ENCODE data around the gene FNDC11.

FNDC11 gene

GRCh38 chr20:63525185-63525584 is 28.8 kb upstream of the FNDC11 start:
- TF ChIP-seq, protein P1, sequence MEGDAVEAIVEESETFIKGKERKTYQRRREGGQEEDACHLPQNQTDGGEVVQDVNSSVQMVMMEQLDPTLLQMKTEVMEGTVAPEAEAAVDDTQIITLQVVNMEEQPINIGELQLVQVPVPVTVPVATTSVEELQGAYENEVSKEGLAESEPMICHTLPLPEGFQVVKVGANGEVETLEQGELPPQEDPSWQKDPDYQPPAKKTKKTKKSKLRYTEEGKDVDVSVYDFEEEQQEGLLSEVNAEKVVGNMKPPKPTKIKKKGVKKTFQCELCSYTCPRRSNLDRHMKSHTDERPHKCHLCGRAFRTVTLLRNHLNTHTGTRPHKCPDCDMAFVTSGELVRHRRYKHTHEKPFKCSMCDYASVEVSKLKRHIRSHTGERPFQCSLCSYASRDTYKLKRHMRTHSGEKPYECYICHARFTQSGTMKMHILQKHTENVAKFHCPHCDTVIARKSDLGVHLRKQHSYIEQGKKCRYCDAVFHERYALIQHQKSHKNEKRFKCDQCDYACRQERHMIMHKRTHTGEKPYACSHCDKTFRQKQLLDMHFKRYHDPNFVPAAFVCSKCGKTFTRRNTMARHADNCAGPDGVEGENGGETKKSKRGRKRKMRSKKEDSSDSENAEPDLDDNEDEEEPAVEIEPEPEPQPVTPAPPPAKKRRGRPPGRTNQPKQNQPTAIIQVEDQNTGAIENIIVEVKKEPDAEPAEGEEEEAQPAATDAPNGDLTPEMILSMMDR (IDR thresholded peaks at IDR 0.05; ENCODE audit: control insufficient read depth, extremely low read depth, insufficient read depth) = no peak
- no peak for DNase-seq (ENCODE audit: low read depth)
- no peak overlapping the region for H3K4me3 ChIP-seq (ENCODE audit: low read depth, low read length)

GRCh38 chr20:63525971-63526370 is 28.0 kb upstream of the FNDC11 start:
- DNase-seq (ENCODE audit: low read depth) = no peak
- no peak overlapping the region for H3K4me3 ChIP-seq (ENCODE audit: low read depth, low read length)
- TF ChIP-seq, protein P1 (IDR thresholded peaks at IDR 0.05; ENCODE audit: control insufficient read depth, extremely low read depth, insufficient read depth) = no peak

GRCh38 chr20:63527184-63527583 is 26.8 kb upstream of the FNDC11 start:
- no peak for DNase-seq (ENCODE audit: low read depth)
- TF ChIP-seq, protein P1 (IDR thresholded peaks at IDR 0.05; ENCODE audit: control insufficient read depth, extremely low read depth, insufficient read depth) = no peak
- H3K4me3 ChIP-seq (ENCODE audit: low read depth, low read length) = no peak overlapping the region

- H3K4me3 ChIP-seq (ENCODE audit: low read depth, low read length) = no peak overlapping the region
- DNase-seq (ENCODE audit: low read depth) = no peak
- TF ChIP-seq, protein P1 (IDR thresholded peaks at IDR 0.05; ENCODE audit: control insufficient read depth, extremely low read depth, insufficient read depth) = no peak
Measured at GRCh38 chr20:63529180-63529860, 24.6 kb upstream of the FNDC11 start.

DNA sequence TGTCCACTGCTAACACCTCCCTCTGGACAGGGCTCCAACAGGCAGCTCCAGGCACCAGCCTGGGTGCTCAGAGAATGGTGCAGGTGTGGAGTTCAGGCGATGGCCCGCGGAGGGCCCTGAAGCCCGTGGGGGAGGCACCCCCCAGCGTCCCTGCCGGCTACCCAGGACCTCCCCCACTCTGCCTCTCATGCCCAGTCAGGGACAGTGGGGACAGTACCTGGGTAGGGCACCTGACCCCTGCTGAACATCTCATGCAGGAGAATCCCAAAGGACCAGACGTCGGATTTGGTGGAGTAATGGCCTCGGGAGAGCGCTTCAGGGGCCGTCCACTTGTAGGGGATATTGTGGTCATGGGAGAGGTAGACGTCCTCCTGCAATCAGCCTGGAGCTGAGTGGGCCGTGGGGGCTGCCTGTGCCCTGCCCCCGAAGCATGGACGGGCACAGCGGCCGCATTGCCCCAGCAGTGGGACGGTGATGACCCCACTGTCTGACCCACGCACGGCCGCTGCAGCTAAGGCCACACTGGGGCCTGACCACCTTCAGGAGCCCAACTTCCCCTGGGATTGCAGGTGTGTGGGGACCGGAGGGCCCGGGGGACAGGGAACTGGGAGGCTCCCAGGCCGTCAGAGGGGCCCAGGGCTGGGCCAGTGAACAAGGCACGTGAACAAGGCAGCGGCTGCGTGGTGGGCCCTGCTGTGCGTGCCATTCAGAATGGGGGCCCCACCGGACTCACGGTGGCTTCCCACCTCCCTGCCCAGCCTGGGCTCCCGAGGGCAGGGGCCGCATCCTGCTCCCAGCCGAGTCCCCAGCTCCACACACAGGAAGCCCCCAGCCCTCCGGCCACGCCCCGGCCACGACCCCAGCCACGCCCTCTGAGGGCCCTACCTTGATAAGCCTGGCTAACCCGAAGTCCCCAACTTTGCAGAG is 23.8 kb upstream of the FNDC11 start:
- no peak for DNase-seq (ENCODE audit: low read depth)
- H3K4me3 ChIP-seq (ENCODE audit: low read depth, low read length) = no peak overlapping the region
- TF ChIP-seq, protein P1 (IDR thresholded peaks at IDR 0.05; ENCODE audit: control insufficient read depth, extremely low read depth, insufficient read depth) = no peak

GRCh38 chr20:63530788-63531160 is 23.2 kb upstream of the FNDC11 start:
- TF ChIP-seq, protein P1 (IDR thresholded peaks at IDR 0.05; ENCODE audit: control insufficient read depth, extremely low read depth, insufficient read depth) = no peak
- DNase-seq (ENCODE audit: low read depth) = no peak
- H3K4me3 ChIP-seq (ENCODE audit: low read depth, low read length) = no peak overlapping the region
